CD8-positive, alpha-beta memory T cell (primary cell): ENCODE results near the gene HTR3B. TPM values are rescaled to one million over a fixed set of nuclear protein-coding genes. Genes with fewer than 3 reads are reported as not detected.
A peak's percentile ranks its signal among the peaks of the same experiment; 100 is the strongest.

Experiments used
- CTCF ChIA-PET: fragments of 350-600 bp; sonication (Branson Sonifier 250); formaldehyde crosslinking; loops from one replicate; lab custom pipeline; 2021; ENCODE audit warnings: antibody characterized with exemption; lab: Charles Lee
- POLR2A ChIA-PET: fragments of 350-600 bp; sonication (Branson Sonifier 250); formaldehyde crosslinking; loops from one replicate; lab custom pipeline; 2021; ENCODE audit warnings: antibody characterized with exemption; lab: Charles Lee
- DNase-seq, 5 donors: peaks; one replicate each; pipeline versions ENCODE4 v3.0.0 to v3.0.0-alpha.2; 2020 to 2022; ENCODE audit warnings: mixed read lengths in 1 of 5
- H3K27ac ChIP-seq: one replicate; pipeline ENCODE4 v1.7.0; 2013; ENCODE audit warnings: low read depth, mild to moderate bottlenecking, low read length, moderate library complexity
- H3K27me3 ChIP-seq: 2 replicates; pipeline ENCODE4 v1.7.0; 2013; ENCODE audit warnings: low read length, mild to moderate bottlenecking; ENCODE audit not compliant: insufficient read depth, poor library complexity, severe bottlenecking
- H3K36me3 ChIP-seq: 2 replicates; pipeline ENCODE4 v1.7.0; 2013; ENCODE audit warnings: mild to moderate bottlenecking, low read length, moderate library complexity; ENCODE audit not compliant: insufficient read depth
- H3K4me1 ChIP-seq: 2 replicates; pipeline ENCODE4 v1.7.0; 2013; ENCODE audit warnings: mild to moderate bottlenecking, low read length, moderate library complexity; ENCODE audit not compliant: insufficient read depth
- H3K4me3 ChIP-seq: 2 replicates; pipeline ENCODE4 v1.7.0; 2013; ENCODE audit warnings: mild to moderate bottlenecking, low read length
- H3K9me3 ChIP-seq: 2 replicates; pipeline ENCODE4 v1.7.0; 2013; ENCODE audit warnings: mild to moderate bottlenecking, low read length
- H3K27ac Mint-ChIP-seq, 8 donors: one replicate each; pipeline ENCODE4 v1.8.0; 2020 to 2021; ENCODE audit warnings: mixed read lengths in 8 of 8, mild to moderate bottlenecking in 6 of 8, inconsistent platforms in 3 of 8, moderate library complexity in 3 of 8
- H3K27me3 Mint-ChIP-seq, 2 donors: one replicate each; pipeline ENCODE4 v1.8.0; 2020 to 2021; ENCODE audit warnings: mixed read lengths in 2 of 2, mild to moderate bottlenecking in 1 of 2, moderate library complexity in 1 of 2
- H3K36me3 Mint-ChIP-seq, 3 donors: one replicate each; pipeline ENCODE4 v1.8.0; 2020 to 2021; ENCODE audit warnings: mixed read lengths in 3 of 3, inconsistent platforms in 1 of 3, mild to moderate bottlenecking in 1 of 3
- H3K4me1 Mint-ChIP-seq, 3 donors: one replicate each; pipeline ENCODE4 v1.8.0; 2020 to 2021; ENCODE audit warnings: mixed read lengths in 3 of 3, inconsistent platforms in 1 of 3, mild to moderate bottlenecking in 1 of 3
- H3K4me3 Mint-ChIP-seq, 7 donors: one replicate each; pipeline ENCODE4 v1.8.0; 2020 to 2021; ENCODE audit warnings: mixed read lengths in 7 of 7, mild to moderate bottlenecking in 6 of 7, moderate library complexity in 4 of 7, inconsistent platforms in 2 of 7
- H3K9me3 Mint-ChIP-seq, 5 donors: one replicate each; pipeline ENCODE4 v1.8.0; 2020 to 2022; ENCODE audit warnings: mixed read lengths in 5 of 5, mild to moderate bottlenecking in 3 of 5, moderate library complexity in 2 of 5, inconsistent platforms in 1 of 5
- polyA plus RNA-seq: library from polyadenylated mRNA; unstranded; fragments of 300-500 nt; fragmentation: Illumina TruSeq; gene quantifications from one replicate; pipeline ENCODE4 v1.2.3, GENCODE V29; 2021
- total RNA-seq, 2 experiments: library from RNA; stranded (reverse); gene quantifications; one replicate each; pipeline ENCODE4 v1.2.3, GENCODE V29; 2021

HTR3B gene
- total and polyA plus RNA-seq, 3 experiments from 2014 or later = not detected

DNA sequence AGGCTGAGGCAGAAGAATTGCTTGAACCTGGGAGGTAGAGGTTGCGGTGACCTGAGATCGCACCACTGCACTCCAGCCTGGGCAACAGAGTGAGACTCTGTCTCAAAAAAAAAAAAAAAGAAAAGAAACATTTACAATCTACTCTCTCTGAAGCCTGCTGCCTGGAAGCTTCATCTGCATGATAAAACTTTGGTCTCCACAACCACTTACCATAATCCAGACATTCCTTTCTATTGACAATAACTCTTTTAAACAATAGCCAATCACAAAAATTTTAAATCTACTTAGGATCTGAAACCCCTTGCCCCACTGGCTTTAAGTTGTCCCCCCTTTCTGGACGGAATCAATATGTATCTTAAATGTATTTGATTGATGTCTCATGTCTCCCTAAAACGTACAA is 45.3 kb downstream of the HTR3B start:
- no peak for DNase-seq
- peaks cover 0 to 2% (median 0%) of the 10 kb centered on the region in 5 donors for H3K9me3 Mint-ChIP-seq
- H3K27me3 Mint-ChIP-seq = peaks cover 21 to 59% of the 10 kb centered on the region in 2 donors
- Histone ChIP-seq H3K36me3 (no peaks in the 10 kb centered on the region), H3K27me3 (no peaks in the 10 kb centered on the region), H3K27ac (no peak overlapping the region), H3K9me3 (no peaks in the 10 kb centered on the region), H3K4me1 (no peaks in the 10 kb centered on the region), H3K4me3 (no peak overlapping the region)
- ChIA-PET CTCF (no interaction called here), POLR2A (no interaction called here)
- H3K27ac Mint-ChIP-seq = peak overlapping the region in 1 of 8 donors; percentile 41
- H3K36me3 Mint-ChIP-seq = no peaks in the 10 kb centered on the region
- H3K4me3 Mint-ChIP-seq = no peak overlapping the region
- H3K4me1 Mint-ChIP-seq = no peaks in the 10 kb centered on the region

DNA sequence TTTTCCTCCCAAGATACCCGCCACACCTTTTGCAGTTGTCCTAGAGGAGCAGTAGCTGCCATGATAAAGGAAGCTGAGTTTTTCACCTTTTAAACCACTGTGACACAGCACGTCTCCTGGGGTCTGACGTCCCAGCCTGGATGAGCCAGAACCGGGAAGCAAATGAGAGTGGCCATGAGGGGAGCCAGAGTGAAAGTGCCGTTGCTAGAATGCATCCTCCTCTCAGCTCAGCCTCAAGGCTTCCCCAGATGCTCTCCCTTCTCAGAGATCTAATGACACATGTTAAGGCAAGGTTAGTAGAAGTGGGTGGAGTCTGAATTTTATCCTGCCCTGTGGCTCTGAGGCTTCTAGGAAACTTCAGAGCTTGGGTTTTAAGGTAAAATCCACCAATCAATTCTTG is 46.9 kb downstream of the HTR3B start:
- H3K4me3 Mint-ChIP-seq = no peak overlapping the region
- H3K27ac ChIP-seq = no peak overlapping the region
- no peaks in the 10 kb centered on the region for H3K4me1 ChIP-seq
- H3K9me3 Mint-ChIP-seq = peaks cover 0 to 2% (median 0%) of the 10 kb centered on the region in 5 donors
- DNase-seq = no peak
- no peaks in the 10 kb centered on the region for H3K36me3 ChIP-seq
- H3K27me3 Mint-ChIP-seq = peaks cover 23 to 50% of the 10 kb centered on the region in 2 donors
- peaks cover 3% of the 10 kb centered on the region for H3K27me3 ChIP-seq
- no peak overlapping the region for H3K4me3 ChIP-seq
- no peaks in the 10 kb centered on the region for H3K9me3 ChIP-seq
- no peaks in the 10 kb centered on the region for H3K36me3 Mint-ChIP-seq
- POLR2A ChIA-PET = no interaction called here
- CTCF ChIA-PET = no interaction called here
- H3K27ac Mint-ChIP-seq = no peak overlapping the region
- no peaks in the 10 kb centered on the region for H3K4me1 Mint-ChIP-seq

DNA sequence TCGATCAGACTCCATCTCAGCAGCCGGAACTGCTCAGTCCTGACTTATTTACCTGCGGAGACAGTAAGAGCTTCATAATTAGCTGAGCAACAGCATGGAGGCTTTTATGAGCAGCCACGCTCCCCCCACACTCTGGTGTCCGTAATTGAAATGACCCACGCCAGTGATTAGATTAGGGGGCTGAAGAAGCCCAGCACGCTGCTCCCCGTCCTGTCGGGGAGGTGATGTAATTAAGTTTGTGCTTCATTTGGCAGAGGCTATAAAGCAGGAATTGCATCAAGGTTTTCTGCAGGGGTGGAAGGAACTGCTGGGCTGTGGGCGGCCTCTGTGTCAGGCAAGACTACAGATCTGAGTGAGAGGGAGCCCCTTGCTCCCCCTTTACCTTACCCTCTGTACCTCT is 47.5 kb downstream of the HTR3B start:
- ChIA-PET POLR2A (no interaction called here), CTCF (no interaction called here)
- no peak overlapping the region for H3K27ac Mint-ChIP-seq
- peaks cover 0 to 2% (median 0%) of the 10 kb centered on the region in 5 donors for H3K9me3 Mint-ChIP-seq
- H3K4me1 Mint-ChIP-seq = no peaks in the 10 kb centered on the region
- DNase-seq = no peak
- Histone ChIP-seq H3K4me3 (no peak overlapping the region), H3K36me3 (no peaks in the 10 kb centered on the region), H3K27me3 (peaks cover 3% of the 10 kb centered on the region), H3K9me3 (no peaks in the 10 kb centered on the region), H3K4me1 (no peaks in the 10 kb centered on the region), H3K27ac (no peak overlapping the region)
- no peak overlapping the region for H3K4me3 Mint-ChIP-seq
- peaks cover 20 to 51% of the 10 kb centered on the region in 2 donors for H3K27me3 Mint-ChIP-seq
- no peaks in the 10 kb centered on the region for H3K36me3 Mint-ChIP-seq

DNA sequence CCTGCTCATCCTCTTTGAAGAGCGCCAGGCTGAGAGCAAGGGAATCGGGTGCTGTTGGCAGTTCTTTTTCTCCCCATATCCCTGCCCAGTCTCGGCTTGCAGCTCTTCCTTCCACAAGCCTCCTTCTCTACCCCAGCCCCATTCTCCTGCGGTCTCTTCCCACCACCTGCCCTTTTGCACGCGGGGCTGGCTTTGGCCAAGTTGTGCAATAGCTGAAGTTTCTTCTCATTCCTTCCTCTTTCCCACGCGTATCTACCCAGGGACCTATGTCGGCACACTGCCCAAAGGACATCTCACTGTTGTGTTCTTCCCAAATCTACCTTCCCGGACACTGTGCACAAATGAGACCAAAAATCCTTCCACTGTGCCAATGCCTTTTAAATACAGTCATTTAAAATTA is 48.0 kb downstream of the HTR3B start:
- peaks cover 0 to 2% (median 0%) of the 10 kb centered on the region in 5 donors for H3K9me3 Mint-ChIP-seq
- no peak overlapping the region for H3K27ac Mint-ChIP-seq
- peaks cover 3% of the 10 kb centered on the region for H3K27me3 ChIP-seq
- no peaks in the 10 kb centered on the region for H3K4me1 Mint-ChIP-seq
- POLR2A ChIA-PET = no interaction called here
- H3K36me3 ChIP-seq = no peaks in the 10 kb centered on the region
- no peak overlapping the region for H3K4me3 ChIP-seq
- CTCF ChIA-PET = no interaction called here
- H3K36me3 Mint-ChIP-seq = no peaks in the 10 kb centered on the region
- H3K27ac ChIP-seq = no peak overlapping the region
- no peak overlapping the region for H3K4me3 Mint-ChIP-seq
- H3K27me3 Mint-ChIP-seq = peaks cover 19 to 51% of the 10 kb centered on the region in 2 donors
- no peaks in the 10 kb centered on the region for H3K9me3 ChIP-seq
- DNase-seq = no peak
- no peaks in the 10 kb centered on the region for H3K4me1 ChIP-seq

DNA sequence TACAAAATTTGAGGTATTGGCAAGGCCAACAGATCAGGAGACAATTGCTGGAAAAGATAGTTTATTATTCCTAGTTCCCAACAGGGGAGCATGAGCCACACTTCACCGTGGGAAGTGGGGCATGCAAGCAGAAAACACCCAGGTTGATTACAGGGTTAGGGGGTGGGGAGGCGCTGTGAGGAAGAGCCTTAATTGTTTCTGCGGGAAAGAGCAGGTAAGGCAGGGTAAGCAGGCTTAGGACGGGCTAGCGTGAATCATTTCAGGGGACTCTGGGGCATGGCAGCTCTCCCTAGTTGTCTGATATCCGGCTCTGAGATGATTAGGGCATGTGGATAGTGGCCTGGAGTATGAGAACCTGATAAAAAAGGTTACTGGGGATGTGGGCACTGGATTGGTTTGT is 49.6 kb downstream of the HTR3B start:
- H3K4me1 Mint-ChIP-seq = no peaks in the 10 kb centered on the region
- DNase-seq = no peak

DNA sequence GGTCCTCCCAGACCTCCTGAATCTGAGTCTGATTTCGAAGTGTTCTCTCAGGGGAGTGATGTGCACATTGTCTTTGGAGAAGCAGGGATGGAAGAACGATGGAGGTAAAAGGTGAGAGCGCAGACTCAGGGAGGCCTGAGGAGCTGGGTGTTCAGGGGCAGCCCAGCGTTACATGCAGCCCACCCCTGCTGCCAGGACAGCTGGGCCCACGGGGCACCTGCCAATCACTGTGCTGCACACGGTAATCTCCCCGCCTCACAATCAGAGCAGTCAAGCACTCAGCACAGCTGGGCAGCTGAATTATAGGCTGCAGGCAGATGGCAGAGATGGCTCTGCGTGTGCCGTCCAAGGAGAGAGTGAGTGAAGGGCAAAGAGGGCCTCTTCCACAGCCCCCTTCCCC is 52.4 kb downstream of the HTR3B start:
- H3K4me3 ChIP-seq = no peak overlapping the region
- H3K27me3 ChIP-seq = peaks cover 3% of the 10 kb centered on the region
- no peaks in the 10 kb centered on the region for H3K36me3 Mint-ChIP-seq
- H3K4me3 Mint-ChIP-seq = no peak overlapping the region
- peaks cover 0 to 2% (median 0%) of the 10 kb centered on the region in 5 donors for H3K9me3 Mint-ChIP-seq
- POLR2A ChIA-PET = no interaction called here
- DNase-seq = no peak
- H3K27me3 Mint-ChIP-seq = peaks cover 5 to 35% of the 10 kb centered on the region in 2 donors
- H3K27ac ChIP-seq = no peak overlapping the region
- H3K4me1 ChIP-seq = no peaks in the 10 kb centered on the region
- no peaks in the 10 kb centered on the region for H3K9me3 ChIP-seq
- H3K36me3 ChIP-seq = no peaks in the 10 kb centered on the region
- H3K27ac Mint-ChIP-seq = no peak overlapping the region
- no peaks in the 10 kb centered on the region for H3K4me1 Mint-ChIP-seq
- CTCF ChIA-PET = no interaction called here

More for the DNA sequence above, 49.6 kb downstream of the HTR3B start:
- H3K27ac ChIP-seq = no peak overlapping the region
- ChIA-PET POLR2A (no interaction called here), CTCF (interaction anchor here (1.0 kb wide), 1 partner anchor 12 kb away, joined by 3 read pairs; no protein-coding TSS in a partner anchor)
- H3K4me3 ChIP-seq = no peak overlapping the region
- H3K9me3 ChIP-seq = no peaks in the 10 kb centered on the region
- Mint-ChIP-seq H3K9me3 (peaks cover 0 to 2% (median 0%) of the 10 kb centered on the region in 5 donors), H3K36me3 (no peaks in the 10 kb centered on the region), H3K4me3 (no peak overlapping the region), H3K27me3 (peaks cover 14 to 57% of the 10 kb centered on the region in 2 donors), H3K27ac (no peak overlapping the region)
- H3K27me3 ChIP-seq = peaks cover 3% of the 10 kb centered on the region
- no peaks in the 10 kb centered on the region for H3K36me3 ChIP-seq
- no peaks in the 10 kb centered on the region for H3K4me1 ChIP-seq

DNA sequence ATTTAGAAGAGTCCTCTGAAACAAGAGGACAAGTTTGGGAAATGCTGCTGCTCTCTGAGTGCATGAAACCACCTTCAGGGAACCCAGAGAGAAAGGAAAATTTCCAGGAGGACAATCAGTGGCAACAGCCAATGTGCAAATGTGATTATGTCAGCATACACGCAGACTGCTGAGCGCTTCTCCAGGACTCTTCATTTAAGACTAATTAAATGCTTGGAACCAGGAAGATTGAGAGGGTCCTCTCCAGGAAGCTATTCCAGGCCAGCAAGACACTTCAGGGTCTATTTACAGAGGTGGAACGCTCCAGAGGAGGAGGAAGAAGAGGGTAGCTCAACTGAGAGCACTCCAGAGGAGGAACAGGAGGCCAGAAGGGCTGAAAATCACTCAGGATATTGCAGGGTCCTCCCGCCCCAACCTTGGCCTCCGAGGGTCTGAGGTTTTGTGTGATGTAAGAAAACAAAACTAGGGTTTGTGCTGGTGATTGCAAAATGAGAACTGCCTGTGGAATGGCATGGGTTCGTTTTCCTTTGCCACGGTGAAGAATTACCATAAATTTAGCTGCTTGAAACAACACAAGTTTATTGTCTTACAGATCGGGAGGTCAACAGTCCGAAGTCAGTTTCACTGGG is 56.2 kb downstream of the HTR3B start:
- Histone ChIP-seq H3K36me3 (no peaks in the 10 kb centered on the region), H3K27me3 (no peaks in the 10 kb centered on the region), H3K27ac (no peak overlapping the region), H3K9me3 (no peaks in the 10 kb centered on the region), H3K4me3 (no peak overlapping the region), H3K4me1 (no peaks in the 10 kb centered on the region)
- ChIA-PET CTCF (no interaction called here), POLR2A (no interaction called here)
- DNase-seq = no peak
- Mint-ChIP-seq H3K27me3 (peaks cover 2 to 15% of the 10 kb centered on the region in 2 donors), H3K36me3 (no peaks in the 10 kb centered on the region), H3K27ac (no peak overlapping the region), H3K4me1 (no peaks in the 10 kb centered on the region), H3K4me3 (no peak overlapping the region), H3K9me3 (no peaks in the 10 kb centered on the region)

DNA sequence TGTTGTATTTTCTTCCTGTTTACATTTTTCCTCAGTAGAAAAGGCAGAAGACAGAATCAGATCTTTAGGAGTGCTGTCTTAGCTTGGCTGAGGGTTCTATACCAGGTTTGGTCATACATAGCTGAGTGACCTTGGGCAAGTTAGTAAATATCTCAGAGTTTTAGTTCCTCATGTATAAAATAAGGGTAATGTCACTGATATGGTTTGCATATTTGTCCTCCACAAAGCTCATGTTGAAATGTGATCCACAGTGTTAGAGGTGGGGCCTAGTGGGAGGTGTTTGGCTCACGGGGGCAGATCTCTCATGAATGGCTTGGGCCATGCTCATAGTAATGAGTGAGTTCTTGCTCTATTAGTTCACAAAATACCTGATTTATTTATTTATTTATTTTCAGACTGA is 62.8 kb downstream of the HTR3B start:
- Mint-ChIP-seq H3K9me3 (peaks cover 0 to 1% (median 0%) of the 10 kb centered on the region in 5 donors), H3K36me3 (peaks cover 0 to 2% (median 0%) of the 10 kb centered on the region in 3 donors), H3K4me3 (no peak overlapping the region), H3K4me1 (no peaks in the 10 kb centered on the region), H3K27ac (no peak overlapping the region), H3K27me3 (peaks cover 0 to 2% of the 10 kb centered on the region in 2 donors)
- no peaks in the 10 kb centered on the region for H3K4me1 ChIP-seq
- CTCF ChIA-PET = no interaction called here
- no peaks in the 10 kb centered on the region for H3K9me3 ChIP-seq
- H3K4me3 ChIP-seq = no peak overlapping the region
- H3K27me3 ChIP-seq = no peaks in the 10 kb centered on the region
- no peaks in the 10 kb centered on the region for H3K36me3 ChIP-seq
- POLR2A ChIA-PET = no interaction called here
- no peak for DNase-seq
- H3K27ac ChIP-seq = no peak overlapping the region
